ENCODE data around the gene SEC31B. TPM values are rescaled to one million over a fixed set of nuclear protein-coding genes. Genes with fewer than 3 reads are reported as not detected.

Gene SEC31B
- total and polyA plus RNA-seq, 2 of the 8 experiments (the other 6 are each of a cell fraction or from before 2014, with no cell fraction given) = 4.1 to 5.3 TPM

DNA sequence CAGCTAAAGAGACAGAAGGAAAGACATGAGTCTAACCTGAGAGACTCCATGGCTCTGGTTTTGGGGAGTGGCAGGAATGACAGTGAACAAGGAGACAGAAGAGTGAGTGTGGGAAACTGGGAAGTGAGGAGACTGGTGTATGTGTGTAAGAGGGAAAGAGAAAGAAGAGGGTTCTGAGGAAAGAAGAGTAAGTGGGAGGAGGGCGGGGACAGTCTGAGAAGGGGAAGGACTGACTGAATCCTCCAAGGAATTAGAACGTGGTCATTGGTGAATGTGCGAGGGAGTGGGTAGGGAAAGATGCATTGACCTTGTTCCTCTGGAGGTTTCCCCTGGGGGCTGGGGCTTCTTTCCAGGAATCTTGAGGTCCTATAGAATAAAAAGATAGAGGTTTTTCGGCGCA lies 30.3 kb downstream of the SEC31B start:
- ChIA-PET CTCF (ENCODE audit: partially characterized antibody) (interaction anchor here (1.6 to 10.7 kb wide), 4 partner anchors 18 to 60 kb away, joined by 4 to 163 read pairs (median 66); partner anchors contain the start of gene SEC31B), POLR2A (ENCODE audit: partially characterized antibody) (interaction anchor here (1.2 kb wide), 1 partner anchor 9 kb away, joined by 3 read pairs; no protein-coding TSS in a partner anchor)
- peaks cover 0 to 10% (median 3%) of the 10 kb centered on the region in 4 experiments; a peak in 4 of 8 replicates for H3K36me3 ChIP-seq (ENCODE audit: control insufficient read depth in 2 of 4, insufficient read depth in 4 of 4, low read length in 3 of 4)
- TF ChIP-seq EZH2 (IDR thresholded peaks at IDR 0.05; ENCODE audit: low read depth, low read length, severe bottlenecking) (no peak), GABPA (IDR thresholded peaks at IDR 0.05; ENCODE audit: borderline replicate concordance, insufficient read depth, low read length) (no peak), JUN (IDR thresholded peaks at IDR 0.05; ENCODE audit: low read depth, low read length) (no peak), ASH2L (IDR thresholded peaks at IDR 0.05; ENCODE audit: low read length) (no peak), RNF2 (IDR thresholded peaks at IDR 0.05; ENCODE audit: borderline replicate concordance, low read depth, low read length, missing control alignments, poor library complexity, severe bottlenecking) (no peak), CBX8 (IDR thresholded peaks at IDR 0.05; ENCODE audit: borderline replicate concordance, low read depth, low read length) (no peak)

More for the DNA sequence above, 30.3 kb downstream of the SEC31B start:
- Histone ChIP-seq H3K9me3 (ENCODE audit: insufficient read depth in 2 of 2, low read depth in 1 of 2, low read length in 1 of 2) (no peaks in the 10 kb centered on the region), H3K56ac (replicated peaks; ENCODE audit: insufficient read length, low read depth, low read length) (no peak overlapping the region), H2BK20ac (ENCODE audit: low read length) (no peak overlapping the region), H3K14ac (ENCODE audit: insufficient read length) (no peak overlapping the region), H3K4me2 (ENCODE audit: insufficient read depth in 1 of 2, low read depth in 2 of 2, low read length in 2 of 2) (no peak overlapping the region), H4K91ac (replicated peaks; ENCODE audit: insufficient read length, low read length) (no peak overlapping the region), H3K4me3 (ENCODE audit: extremely low read depth in 1 of 4, insufficient read depth in 2 of 4, low read depth in 3 of 4, low read length in 4 of 4) (no peak overlapping the region), H3K27ac (ENCODE audit: low read depth, low read length) (no peak overlapping the region), H2AK5ac (ENCODE audit: low read depth, low read length) (no peak overlapping the region), H4K20me1 (replicated peaks in 1 of 2; ENCODE audit: control insufficient read depth in 1 of 2, insufficient read depth in 2 of 2, low read length in 2 of 2) (peaks cover 16 to 22% of the 10 kb centered on the region in 2 experiments), H3K18ac (ENCODE audit: extremely low read depth, low read length) (no peak overlapping the region), H3K79me2 (ENCODE audit: control insufficient read depth in 1 of 2, insufficient read depth in 2 of 2, low read length in 2 of 2) (no peaks in the 10 kb centered on the region), H4K8ac (ENCODE audit: extremely low read depth, insufficient read depth, low read length) (no peak overlapping the region), H3K4ac (replicated peaks; ENCODE audit: insufficient read length, low read depth, low read length) (no peak overlapping the region), H2BK5ac (ENCODE audit: low read depth, low read length) (no peak overlapping the region), H2BK15ac (ENCODE audit: low read length) (no peak overlapping the region), H2BK12ac (ENCODE audit: low read depth, low read length) (no peak overlapping the region), H2AFZ (ENCODE audit: low read length) (no peak overlapping the region), H2BK120ac (replicated peaks; ENCODE audit: low read depth, low read length) (no peak overlapping the region), H4K5ac (ENCODE audit: insufficient read length, low read depth, low read length) (no peak overlapping the region), H3K27me3 (replicated peaks in 1 of 4; ENCODE audit: control insufficient read depth in 3 of 4, extremely low read depth in 1 of 4, insufficient read depth in 3 of 4, low read length in 3 of 4) (peaks cover 52 to 77% (median 68%) of the 10 kb centered on the region in 4 experiments), H3K23me2 (ENCODE audit: low read depth, low read length) (peaks cover 2% of the 10 kb centered on the region; the same call in 1 of the 2 replicates), H3K79me1 (ENCODE audit: low read depth, low read length) (0 out of 2 replicates have a peak, but pooled peaks cover 2% of the 10 kb centered on the region), H3K4me1 (replicated peaks in 1 of 4; ENCODE audit: control insufficient read depth in 3 of 4, insufficient read depth in 4 of 4, low read length in 3 of 4) (peaks cover 12 to 19% (median 15%) of the 10 kb centered on the region in 4 experiments; a peak in 6 of 7 replicates), H3K23ac (ENCODE audit: insufficient read length) (no peak overlapping the region), H3K9ac (replicated peaks in 1 of 4; ENCODE audit: extremely low read depth in 1 of 4, low read depth in 3 of 4, low read length in 3 of 4) (no peak overlapping the region)
- DNase-seq (ENCODE audit: low read depth in 1 of 2, low spot score in 2 of 2) (no peak), FAIRE-seq (no peak)
- WGBS, 2 experiments (ENCODE audit: extremely low coverage in 1 of 2, insufficient coverage in 1 of 2, insufficient read length in 1 of 2, insufficient replicate concordance in 2 of 2, low coverage in 1 of 2, low lambda C conversion rate in 2 of 2, missing lambda C conversion rate in 1 of 2) = 84% methylated on average over 5 of the region's 5 CpGs; no CpG with 5 or more reads in 1 of the 2 experiments

All from H1 (cell line).